ENCODE results near the gene MRPS2.
A peak's percentile ranks its signal among the peaks of the same experiment; 100 is the strongest.

Gene MRPS2

GRCh38 chr9:135480940-135481310 is 19.6 kb upstream of the MRPS2 start:
- no peak for DNase-seq (ENCODE audit: low read depth, low spot score)
- Histone ChIP-seq H3K4me1 (ENCODE audit: control insufficient read depth, insufficient read depth, low read length) (peaks cover 4% of the 10 kb centered on the region; the same call in 1 of the 2 replicates), H3K9me3 (ENCODE audit: control insufficient read depth, insufficient read depth, low read length) (no peaks in the 10 kb centered on the region), H3K36me3 (ENCODE audit: control insufficient read depth, insufficient read depth, low read length) (peaks cover 28% of the 10 kb centered on the region), H3K4me3 (ENCODE audit: low read length) (peak overlapping the region; percentile 44; the same call in 1 of the 2 replicates), H3K27ac (ENCODE audit: low read length) (no peak overlapping the region), H3K27me3 (ENCODE audit: control insufficient read depth, insufficient read depth, low read length) (no peaks in the 10 kb centered on the region)
- no CpG with 5 or more reads among the region's 11 CpGs for WGBS (ENCODE audit: insufficient coverage, insufficient read length)

GRCh38 chr9:135482015-135482754 is 18.3 kb upstream of the MRPS2 start:
- Histone ChIP-seq H3K27ac (ENCODE audit: low read length) (no peak overlapping the region), H3K4me3 (ENCODE audit: low read length) (no peak overlapping the region), H3K4me1 (ENCODE audit: control insufficient read depth, insufficient read depth, low read length) (peaks cover 4% of the 10 kb centered on the region; the same call in 1 of the 2 replicates), H3K9me3 (ENCODE audit: control insufficient read depth, insufficient read depth, low read length) (no peaks in the 10 kb centered on the region), H3K27me3 (ENCODE audit: control insufficient read depth, insufficient read depth, low read length) (no peaks in the 10 kb centered on the region), H3K36me3 (ENCODE audit: control insufficient read depth, insufficient read depth, low read length) (peaks cover 33% of the 10 kb centered on the region)
- no CpG with 5 or more reads among the region's 8 CpGs for WGBS (ENCODE audit: insufficient coverage, insufficient read length)
- DNase-seq (ENCODE audit: low read depth, low spot score), result no peak

- H3K4me3 ChIP-seq (ENCODE audit: low read length), result no peak overlapping the region
- WGBS (ENCODE audit: insufficient coverage, insufficient read length), result no CpG with 5 or more reads among the region's 47 CpGs
- no peak overlapping the region for H3K27ac ChIP-seq (ENCODE audit: low read length)
- peaks cover 41% of the 10 kb centered on the region for H3K36me3 ChIP-seq (ENCODE audit: control insufficient read depth, insufficient read depth, low read length)
- no peak for DNase-seq (ENCODE audit: low read depth, low spot score)
- H3K9me3 ChIP-seq (ENCODE audit: control insufficient read depth, insufficient read depth, low read length), result no peaks in the 10 kb centered on the region
- peaks cover 4% of the 10 kb centered on the region; the same call in 1 of the 2 replicates for H3K4me1 ChIP-seq (ENCODE audit: control insufficient read depth, insufficient read depth, low read length)
- no peaks in the 10 kb centered on the region for H3K27me3 ChIP-seq (ENCODE audit: control insufficient read depth, insufficient read depth, low read length)
Observed at GRCh38 chr9:135484460-135485277, 15.8 kb upstream of the MRPS2 start.

GRCh38 chr9:135485385-135485784 is 15.1 kb upstream of the MRPS2 start:
- WGBS (ENCODE audit: insufficient coverage, insufficient read length), result no CpG with 5 or more reads among the region's 25 CpGs
- Histone ChIP-seq H3K27me3 (ENCODE audit: control insufficient read depth, insufficient read depth, low read length) (no peaks in the 10 kb centered on the region), H3K36me3 (ENCODE audit: control insufficient read depth, insufficient read depth, low read length) (peaks cover 41% of the 10 kb centered on the region), H3K4me3 (ENCODE audit: low read length) (no peak overlapping the region), H3K27ac (ENCODE audit: low read length) (no peak overlapping the region), H3K4me1 (ENCODE audit: control insufficient read depth, insufficient read depth, low read length) (peaks cover 4% of the 10 kb centered on the region; the same call in 1 of the 2 replicates), H3K9me3 (ENCODE audit: control insufficient read depth, insufficient read depth, low read length) (no peaks in the 10 kb centered on the region)
- no peak for DNase-seq (ENCODE audit: low read depth, low spot score)

- no peaks in the 10 kb centered on the region for H3K9me3 ChIP-seq (ENCODE audit: control insufficient read depth, insufficient read depth, low read length)
- no peak overlapping the region for H3K4me3 ChIP-seq (ENCODE audit: low read length)
- WGBS (ENCODE audit: insufficient coverage, insufficient read length), result no CpG with 5 or more reads among the region's 21 CpGs
- H3K4me1 ChIP-seq (ENCODE audit: control insufficient read depth, insufficient read depth, low read length), result peaks cover 2% of the 10 kb centered on the region; the same call in 1 of the 2 replicates
- no peaks in the 10 kb centered on the region for H3K27me3 ChIP-seq (ENCODE audit: control insufficient read depth, insufficient read depth, low read length)
- H3K27ac ChIP-seq (ENCODE audit: low read length), result no peak overlapping the region
- DNase-seq (ENCODE audit: low read depth, low spot score), result no peak
- H3K36me3 ChIP-seq (ENCODE audit: control insufficient read depth, insufficient read depth, low read length), result peaks cover 41% of the 10 kb centered on the region
Observed at GRCh38 chr9:135485832-135486231, 14.7 kb upstream of the MRPS2 start.

GRCh38 chr9:135486267-135487065 is 14.0 kb upstream of the MRPS2 start:
- Histone ChIP-seq H3K9me3 (ENCODE audit: control insufficient read depth, insufficient read depth, low read length) (no peaks in the 10 kb centered on the region), H3K27me3 (ENCODE audit: control insufficient read depth, insufficient read depth, low read length) (no peaks in the 10 kb centered on the region), H3K4me1 (ENCODE audit: control insufficient read depth, insufficient read depth, low read length) (no peaks in the 10 kb centered on the region; the same call in 1 of the 2 replicates), H3K36me3 (ENCODE audit: control insufficient read depth, insufficient read depth, low read length) (peaks cover 41% of the 10 kb centered on the region), H3K27ac (ENCODE audit: low read length) (no peak overlapping the region), H3K4me3 (ENCODE audit: low read length) (no peak overlapping the region)
- no peak for DNase-seq (ENCODE audit: low read depth, low spot score)
- WGBS (ENCODE audit: insufficient coverage, insufficient read length), result no CpG with 5 or more reads among the region's 33 CpGs

GRCh38 chr9:135487281-135488012 is 13.0 kb upstream of the MRPS2 start:
- no CpG with 5 or more reads among the region's 40 CpGs for WGBS (ENCODE audit: insufficient coverage, insufficient read length)

GRCh38 chr9:135488013-135488330 is 12.5 kb upstream of the MRPS2 start:
- Histone ChIP-seq H3K4me1 (ENCODE audit: control insufficient read depth, insufficient read depth, low read length) (no peaks in the 10 kb centered on the region; the same call in 1 of the 2 replicates), H3K36me3 (ENCODE audit: control insufficient read depth, insufficient read depth, low read length) (peaks cover 41% of the 10 kb centered on the region), H3K27me3 (ENCODE audit: control insufficient read depth, insufficient read depth, low read length) (no peaks in the 10 kb centered on the region), H3K27ac (ENCODE audit: low read length) (no peak overlapping the region), H3K4me3 (ENCODE audit: low read length) (no peak overlapping the region), H3K9me3 (ENCODE audit: control insufficient read depth, insufficient read depth, low read length) (no peaks in the 10 kb centered on the region)
- DNase-seq (ENCODE audit: low read depth, low spot score), result no peak
- WGBS (ENCODE audit: insufficient coverage, insufficient read length), result 100% methylated on average over 1 of the region's 18 CpGs

More at GRCh38 chr9:135487281-135488012, 13.0 kb upstream of the MRPS2 start:
- no peak overlapping the region for H3K27ac ChIP-seq (ENCODE audit: low read length)
- H3K27me3 ChIP-seq (ENCODE audit: control insufficient read depth, insufficient read depth, low read length), result no peaks in the 10 kb centered on the region
- no peaks in the 10 kb centered on the region; the same call in 1 of the 2 replicates for H3K4me1 ChIP-seq (ENCODE audit: control insufficient read depth, insufficient read depth, low read length)
- no peaks in the 10 kb centered on the region for H3K9me3 ChIP-seq (ENCODE audit: control insufficient read depth, insufficient read depth, low read length)
- H3K36me3 ChIP-seq (ENCODE audit: control insufficient read depth, insufficient read depth, low read length), result peaks cover 41% of the 10 kb centered on the region
- DNase-seq (ENCODE audit: low read depth, low spot score), result no peak
- no peak overlapping the region for H3K4me3 ChIP-seq (ENCODE audit: low read length)

- Histone ChIP-seq H3K36me3 (ENCODE audit: control insufficient read depth, insufficient read depth, low read length) (peaks cover 37% of the 10 kb centered on the region), H3K27ac (ENCODE audit: low read length) (no peak overlapping the region), H3K4me1 (ENCODE audit: control insufficient read depth, insufficient read depth, low read length) (no peaks in the 10 kb centered on the region; the same call in 1 of the 2 replicates), H3K9me3 (ENCODE audit: control insufficient read depth, insufficient read depth, low read length) (no peaks in the 10 kb centered on the region), H3K4me3 (ENCODE audit: low read length) (no peak overlapping the region), H3K27me3 (ENCODE audit: control insufficient read depth, insufficient read depth, low read length) (no peaks in the 10 kb centered on the region)
- DNase-seq (ENCODE audit: low read depth, low spot score), result no peak
- WGBS (ENCODE audit: insufficient coverage, insufficient read length), result no CpG with 5 or more reads among the region's 17 CpGs
Observed at GRCh38 chr9:135488527-135488926, 12.0 kb upstream of the MRPS2 start.
